Natural killer cell (primary cell): ENCODE measurements around the gene R3HDM4. TPM values are rescaled to one million over a fixed set of nuclear protein-coding genes. Genes with fewer than 3 reads are reported as not detected.

ENCODE experiments used
- ATAC-seq, 3 donors: fragments of 150-1000 bp in 2 of 3; fragments of 200-7000 bp in 1 of 3; cut with Tn5 transposase; 1 replicate in 1 of 3; 2 replicates in 2 of 3; pipeline ENCODE4 v1.10.0; 2021; ENCODE audit warnings: mild to moderate bottlenecking in 2 of 3, moderate library complexity in 2 of 3
- DNase-seq, 2 donors: peaks; one replicate each; pipeline versions ENCODE4 v3.0.0 to v3.0.0-alpha.2; 2013 to 2021; ENCODE audit warnings: mixed read lengths in 1 of 2
- H3K27ac ChIP-seq: one replicate; pipeline ENCODE4 v1.5.1; 2013; ENCODE audit warnings: mild to moderate bottlenecking, low read length
- H3K27me3 ChIP-seq: one replicate; pipeline ENCODE4 v1.6.1; 2013; ENCODE audit warnings: low read length; ENCODE audit not compliant: control insufficient read depth, insufficient read depth
- H3K36me3 ChIP-seq: one replicate; pipeline ENCODE4 v1.6.1; 2013; ENCODE audit warnings: low read length; ENCODE audit not compliant: control insufficient read depth, insufficient read depth
- H3K4me1 ChIP-seq: one replicate; pipeline ENCODE4 v1.6.1; 2013; ENCODE audit warnings: low read length; ENCODE audit not compliant: control insufficient read depth, insufficient read depth
- H3K4me3 ChIP-seq: one replicate; pipeline ENCODE4 v1.5.1; 2013; ENCODE audit warnings: low read length
- H3K9me3 ChIP-seq: one replicate; pipeline ENCODE4 v1.6.1; 2013; ENCODE audit warnings: low read length; ENCODE audit not compliant: control insufficient read depth, insufficient read depth
- H3K27ac Mint-ChIP-seq, 2 donors: one replicate each; pipeline ENCODE4 v1.8.0; 2022; ENCODE audit warnings: mild to moderate bottlenecking in 2 of 2, mixed read lengths in 2 of 2, moderate library complexity in 1 of 2
- H3K27me3 Mint-ChIP-seq, 2 donors: one replicate each; pipeline ENCODE4 v1.8.0; 2022; ENCODE audit warnings: low read depth in 2 of 2, mixed read lengths in 2 of 2
- H3K36me3 Mint-ChIP-seq: one replicate; pipeline ENCODE4 v1.8.0; 2022; ENCODE audit warnings: mixed read lengths
- H3K4me1 Mint-ChIP-seq, 2 donors: one replicate each; pipeline ENCODE4 v1.8.0; 2022; ENCODE audit warnings: mixed read lengths in 2 of 2
- H3K4me3 Mint-ChIP-seq: one replicate; pipeline ENCODE4 v1.8.0; 2022; ENCODE audit warnings: mild to moderate bottlenecking, moderate library complexity, mixed read lengths
- H3K9me3 Mint-ChIP-seq, 2 donors: one replicate each; pipeline ENCODE4 v1.8.0; 2022; ENCODE audit warnings: mixed read lengths in 2 of 2
- WGBS: methylation state at CpG from one replicate; pipeline ENCODE4 v1.1.7; 2013; ENCODE audit warnings: missing lambda C conversion rate; ENCODE audit not compliant: insufficient coverage; 5-methylcytosine and 5-hydroxymethylcytosine counted together
- intact Hi-C: fragments of 100-400 bp; cut with micrococcal nuclease; formaldehyde crosslinking; loops from one replicate; pipeline ENCODE4 v1.14.2; 2022
- total RNA-seq, 4 donors: library from RNA; stranded (reverse); fragments of 120-200 nt in 1 of 4; gene quantifications; one replicate each; pipeline versions ENCODE4 v1.2.3 to v1.2.4, GENCODE V29; 2013 to 2022
- TF ChIP-seq, protein P1 (sequence below): fragments of 200-600 bp; IDR thresholded peaks from one replicate; pipeline ENCODE4 v1.8.0; 2022; ENCODE audit warnings: antibody characterized with exemption

The R3HDM4 gene
- total RNA-seq, 3 donors from 2014 or later (not counting 1 experiment from before 2014, with no cell fraction given) = 88.7 to 106 (median 97.8) TPM

DNA sequence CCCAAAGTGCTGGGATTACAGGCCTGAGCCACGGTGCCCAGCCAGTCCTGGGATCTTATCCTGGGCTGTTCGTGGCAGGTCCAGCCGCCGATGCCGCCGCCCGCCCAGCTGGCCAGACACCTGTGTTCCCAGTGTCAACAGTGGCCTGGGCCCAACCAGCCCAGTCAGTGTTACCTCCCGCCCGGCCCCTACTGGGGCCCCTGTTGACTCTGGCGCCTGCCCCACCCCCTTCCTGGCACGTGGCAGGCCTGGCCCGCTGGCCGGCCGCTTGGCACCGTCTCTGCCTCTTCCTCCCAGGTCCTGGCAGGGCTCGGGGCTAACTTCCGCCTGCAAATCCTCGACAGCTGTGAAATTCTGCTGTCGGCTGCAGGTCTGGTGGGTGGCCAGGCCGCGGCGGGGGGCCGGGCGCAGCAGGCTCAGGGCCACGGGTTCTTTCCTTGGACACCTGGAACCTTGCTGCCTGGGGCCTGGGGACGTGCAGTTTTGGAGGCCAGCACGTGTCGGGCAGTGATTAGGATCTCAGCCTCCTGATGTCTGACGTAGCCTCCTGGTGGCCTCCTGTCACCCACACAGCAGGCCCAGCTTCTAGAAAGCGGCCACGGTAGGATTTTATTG, 22.0 kb upstream of the R3HDM4 start:
- Mint-ChIP-seq H3K4me3 (no peak overlapping the region), H3K27me3 (peaks cover 0 to 3% of the 10 kb centered on the region in 2 donors)
- ATAC-seq = peak; percentile 59 to 62 (median 61)

DNA sequence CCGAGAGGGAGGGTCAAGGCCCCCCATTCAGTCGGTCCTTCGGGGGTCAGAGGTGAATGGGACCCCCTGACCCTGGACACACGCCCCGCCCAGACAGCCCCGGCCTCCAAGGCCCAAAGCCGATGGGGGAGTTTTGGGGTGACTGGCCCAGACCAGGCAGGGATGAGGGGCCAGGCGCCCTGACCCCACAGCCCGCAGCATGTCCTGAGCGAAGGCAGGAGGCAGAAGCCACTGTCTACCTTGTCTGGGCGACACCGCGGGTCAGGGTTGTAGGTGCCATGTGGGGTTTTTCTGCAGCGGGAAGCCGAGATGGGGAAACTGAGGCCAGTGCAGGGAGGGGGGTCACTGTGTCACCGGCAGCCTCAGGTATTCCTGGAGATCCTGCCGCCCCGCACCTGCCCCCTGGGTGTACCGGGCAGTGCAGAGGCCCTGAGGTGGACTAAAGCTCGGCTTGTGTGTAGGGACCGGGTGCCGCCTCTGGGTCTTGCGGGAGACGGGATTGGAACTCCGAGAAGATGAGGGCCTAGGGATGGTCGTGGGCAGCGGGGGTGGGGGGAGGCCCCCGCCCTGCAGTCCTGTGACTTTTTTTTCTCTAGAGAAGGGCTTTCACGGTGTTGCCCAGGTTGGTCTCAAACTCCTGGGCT, 21.3 kb upstream of the R3HDM4 start:
- H3K4me3 ChIP-seq = no peak overlapping the region
- H3K27ac ChIP-seq = no peak overlapping the region
- TF ChIP-seq, protein P1, sequence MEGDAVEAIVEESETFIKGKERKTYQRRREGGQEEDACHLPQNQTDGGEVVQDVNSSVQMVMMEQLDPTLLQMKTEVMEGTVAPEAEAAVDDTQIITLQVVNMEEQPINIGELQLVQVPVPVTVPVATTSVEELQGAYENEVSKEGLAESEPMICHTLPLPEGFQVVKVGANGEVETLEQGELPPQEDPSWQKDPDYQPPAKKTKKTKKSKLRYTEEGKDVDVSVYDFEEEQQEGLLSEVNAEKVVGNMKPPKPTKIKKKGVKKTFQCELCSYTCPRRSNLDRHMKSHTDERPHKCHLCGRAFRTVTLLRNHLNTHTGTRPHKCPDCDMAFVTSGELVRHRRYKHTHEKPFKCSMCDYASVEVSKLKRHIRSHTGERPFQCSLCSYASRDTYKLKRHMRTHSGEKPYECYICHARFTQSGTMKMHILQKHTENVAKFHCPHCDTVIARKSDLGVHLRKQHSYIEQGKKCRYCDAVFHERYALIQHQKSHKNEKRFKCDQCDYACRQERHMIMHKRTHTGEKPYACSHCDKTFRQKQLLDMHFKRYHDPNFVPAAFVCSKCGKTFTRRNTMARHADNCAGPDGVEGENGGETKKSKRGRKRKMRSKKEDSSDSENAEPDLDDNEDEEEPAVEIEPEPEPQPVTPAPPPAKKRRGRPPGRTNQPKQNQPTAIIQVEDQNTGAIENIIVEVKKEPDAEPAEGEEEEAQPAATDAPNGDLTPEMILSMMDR = no peak
- peaks cover 55% of the 10 kb centered on the region for H3K4me1 ChIP-seq
- no peaks in the 10 kb centered on the region for H3K27me3 ChIP-seq
- intact Hi-C loops = no loop called here
- Mint-ChIP-seq H3K4me3 (no peak overlapping the region), H3K4me1 (peaks cover 9 to 36% of the 10 kb centered on the region in 2 donors), H3K36me3 (no peaks in the 10 kb centered on the region), H3K27me3 (peaks cover 0 to 3% of the 10 kb centered on the region in 2 donors), H3K27ac (no peak overlapping the region), H3K9me3 (no peaks in the 10 kb centered on the region)
- ATAC-seq (no peak), DNase-seq (no peak)
- H3K9me3 ChIP-seq = peaks cover 2% of the 10 kb centered on the region
- H3K36me3 ChIP-seq = no peaks in the 10 kb centered on the region
- 90% methylated on average over 29 of the region's 29 CpGs for WGBS

More for the DNA sequence above, 22.0 kb upstream of the R3HDM4 start:
- H3K4me1 Mint-ChIP-seq = peaks cover 11 to 38% of the 10 kb centered on the region in 2 donors
- Histone ChIP-seq H3K36me3 (no peaks in the 10 kb centered on the region), H3K4me1 (peaks cover 56% of the 10 kb centered on the region), H3K27me3 (no peaks in the 10 kb centered on the region), H3K4me3 (no peak overlapping the region), H3K27ac (no peak overlapping the region), H3K9me3 (peaks cover 2% of the 10 kb centered on the region)
- no peaks in the 10 kb centered on the region for H3K36me3 Mint-ChIP-seq
- H3K27ac Mint-ChIP-seq = no peak overlapping the region
- H3K9me3 Mint-ChIP-seq = no peaks in the 10 kb centered on the region
- intact Hi-C loops = no loop called here
- TF ChIP-seq, protein P1 = no peak
- 37% methylated on average over 31 of the region's 31 CpGs for WGBS
- no peak for DNase-seq

DNA sequence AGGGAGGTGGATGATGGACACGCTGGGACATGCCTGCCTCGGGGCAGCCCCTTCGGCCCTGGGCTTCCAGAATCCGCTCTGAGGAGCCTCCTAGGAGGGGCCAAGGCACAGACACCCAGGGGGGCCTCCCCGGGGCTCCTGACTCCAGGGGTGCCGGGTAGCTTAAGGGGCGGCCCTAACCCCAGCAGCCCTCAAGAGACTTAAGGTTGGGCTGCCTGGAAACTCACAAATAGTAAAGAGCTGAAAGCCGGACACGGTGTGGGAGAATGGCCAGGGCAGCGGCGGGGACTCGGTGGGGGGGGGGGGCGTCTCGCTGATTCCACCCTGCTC, 20.5 kb upstream of the R3HDM4 start:
- peak overlapping the region; percentile 4 for H3K4me3 Mint-ChIP-seq
- Histone ChIP-seq H3K9me3 (peaks cover 2% of the 10 kb centered on the region), H3K27me3 (no peaks in the 10 kb centered on the region), H3K4me1 (peaks cover 53% of the 10 kb centered on the region), H3K36me3 (no peaks in the 10 kb centered on the region), H3K4me3 (no peak overlapping the region), H3K27ac (peak overlapping the region; percentile 71)
- peaks cover 9 to 36% of the 10 kb centered on the region in 2 donors for H3K4me1 Mint-ChIP-seq
- H3K27me3 Mint-ChIP-seq = peaks cover 0 to 3% of the 10 kb centered on the region in 2 donors
- no peaks in the 10 kb centered on the region for H3K9me3 Mint-ChIP-seq
- intact Hi-C loops = no loop called here
- 83% methylated on average over 12 of the region's 14 CpGs for WGBS
- DNase-seq (no peak), ATAC-seq (no peak)
- H3K27ac Mint-ChIP-seq = no peak overlapping the region
- TF ChIP-seq, protein P1 = no peak
- no peaks in the 10 kb centered on the region for H3K36me3 Mint-ChIP-seq
